Mammary microvascular endothelial cell (primary cell): Measurements from ENCODE around the gene H2BK1. TPM values are rescaled to one million over a fixed set of nuclear protein-coding genes. Genes with fewer than 3 reads are reported as not detected.

Experiments used
- total RNA-seq: library from RNA; depleted of rRNA; stranded (reverse); fragments of >200 nt; gene quantifications from 2 replicates; pipeline ENCODE4 v1.2.3, GENCODE V29; 2015

The H2BK1 gene
- not detected in 2 replicates for total RNA-seq

GRCh38 chr7:151210087-151210854 is at the start of gene H2BK1:
Gene H2BK1, minus strand, starts transcription at chr7:151210488. Its CDS starts 170 bp downstream, at chr7:151210318.

GRCh38 chr7:151248346-151249033 is 38.2 kb upstream of the H2BK1 start, which contains the start of gene SMARCD3:
Gene SMARCD3, minus strand, starts transcription at chr7:151248694. Its CDS starts 132 bp downstream, at chr7:151248562.

GRCh38 chr7:151232091-151232916 is 22.0 kb upstream of the H2BK1 start, which contains the start of gene CHPF2:
Gene CHPF2, plus strand, starts transcription at chr7:151232483. Its CDS starts 1,529 bp downstream, at chr7:151234012.

DNA sequence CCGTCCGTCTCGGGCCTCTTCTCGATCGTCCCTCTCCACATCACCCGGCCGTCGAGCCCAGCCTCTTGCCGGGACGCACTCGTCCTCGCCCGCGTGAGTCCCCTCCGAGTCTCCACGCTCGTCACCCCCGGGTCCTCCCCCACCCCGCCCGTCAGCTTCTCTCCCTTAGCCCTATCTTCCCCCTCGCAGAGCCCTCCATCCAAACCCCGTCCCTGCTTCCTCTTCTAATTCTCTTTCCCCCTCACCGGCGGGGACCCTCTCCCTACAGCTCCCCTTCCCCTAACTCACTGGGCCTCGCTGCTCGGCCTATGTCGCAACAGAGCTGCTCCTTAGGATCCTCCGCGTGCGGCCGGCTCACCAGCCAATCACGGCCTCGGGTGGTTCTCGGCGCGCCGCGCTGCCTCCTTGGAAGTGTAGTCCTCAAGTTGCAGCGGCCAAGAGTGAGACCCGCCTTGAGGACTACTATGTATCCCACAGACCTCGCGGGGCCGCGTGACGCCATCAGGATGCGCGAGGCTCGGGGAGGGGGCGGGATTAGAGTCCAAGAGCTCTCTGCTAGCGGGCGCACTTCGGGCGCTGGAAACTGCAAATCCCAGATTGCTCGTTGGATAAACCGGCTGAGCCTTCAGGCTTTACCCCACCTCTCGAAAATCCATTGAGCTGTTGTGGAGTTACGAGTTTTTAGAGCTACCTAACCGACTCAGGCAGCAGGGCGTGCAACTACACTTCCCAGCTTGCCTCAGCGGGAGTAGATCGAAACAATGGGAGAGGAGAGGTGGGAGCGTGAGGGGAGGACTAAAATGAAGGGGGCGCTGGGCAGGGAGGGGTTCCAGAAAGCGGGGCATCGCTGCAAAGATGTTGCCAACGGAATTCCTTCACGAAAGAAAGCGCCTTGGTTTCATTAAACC is 16.8 kb upstream of the H2BK1 start, which contains the start of gene ABCF2:
ABCF2 (minus strand) TSS at position 331 of the 908 bp plus-strand sequence. CDS start 747 bp downstream, outside the sequence.

GRCh38 chr7:151186640-151187408 is 23.5 kb downstream of the H2BK1 start, which contains the start of gene ASB10:
Gene ASB10, minus strand, starts transcription at chr7:151187250. Its CDS starts 120 bp downstream, at chr7:151187130.

GRCh38 chr7:151167197-151167961 is 42.9 kb downstream of the H2BK1 start, which contains the start of gene GBX1:
Gene GBX1, minus strand, starts transcription at chr7:151167694. Its CDS starts 146 bp downstream, at chr7:151167548.

Other genes starting within 250 kb of the H2BK1 start
- not detected in 2 replicates for gene KCNH2, start 232.2 kb downstream of the H2BK1 start, total RNA-seq
- gene NOS3, start 219.5 kb downstream of the H2BK1 start, total RNA-seq = 25.3 and 34.3 TPM in 2 replicates
- not detected in 2 replicates for gene ATG9B, start 186.0 kb downstream of the H2BK1 start, total RNA-seq
- gene ABCB8, start 182.0 kb downstream of the H2BK1 start, total RNA-seq = 37.6 and 46.2 TPM in 2 replicates
- not detected in 2 replicates for gene ASIC3, start 162.0 kb downstream of the H2BK1 start, total RNA-seq
- gene CDK5, start 152.6 kb downstream of the H2BK1 start, total RNA-seq = 11.5 and 16.9 TPM in 2 replicates
- gene SLC4A2, start 150.9 kb downstream of the H2BK1 start, total RNA-seq = 123 and 130 TPM in 2 replicates
- gene FASTK, start 129.7 kb downstream of the H2BK1 start, total RNA-seq = 58.4 and 84.6 TPM in 2 replicates
- gene TMUB1, start 127.0 kb downstream of the H2BK1 start, total RNA-seq = 35.4 and 40.9 TPM in 2 replicates
- 31.6 and 41.0 TPM in 2 replicates for gene AGAP3, start 124.0 kb downstream of the H2BK1 start, total RNA-seq
- not detected in 2 replicates for gene GBX1, start 42.8 kb downstream of the H2BK1 start, total RNA-seq
- not detected in 2 replicates for gene ASB10, start 23.2 kb downstream of the H2BK1 start, total RNA-seq
- 72.6 and 73.6 TPM in 2 replicates for gene ABCF2, start 16.7 kb upstream of the H2BK1 start, total RNA-seq
- 66.8 and 70.4 TPM in 2 replicates for gene CHPF2, start 22.0 kb upstream of the H2BK1 start, total RNA-seq
- 0.33 and 0.59 TPM in 2 replicates for gene SMARCD3, start 38.2 kb upstream of the H2BK1 start, total RNA-seq
- gene NUB1, start 131.3 kb upstream of the H2BK1 start, total RNA-seq = 52.8 and 56.6 TPM in 2 replicates
- not detected in 2 replicates for gene WDR86, start 199.6 kb upstream of the H2BK1 start, total RNA-seq
- 0.05 TPM in 1 of 2 replicates, not detected in the other for gene CRYGN, start 229.7 kb upstream of the H2BK1 start, total RNA-seq